ENCODE data around the gene GSG1L. TPM values are rescaled to one million over a fixed set of nuclear protein-coding genes. Genes with fewer than 3 reads are reported as not detected.
"Not testable (repeated sequence)": the region's sequence is repeated elsewhere in the genome, so short reads cannot be mapped to it uniquely, and the experiment has no call there.

Gene GSG1L
- polyA plus RNA-seq, 3 donors = 0.10 to 0.11 TPM; not detected in 1

- 69 to 78% (median 78%) methylated on average over 4 of the region's 4 CpGs for WGBS, 3 donors
- no peak overlapping the region for H3K27ac ChIP-seq (ENCODE audit: low read depth, low read length)
Observed at GRCh38 chr16:28001642-28002041, 61.9 kb downstream of the GSG1L start.

GRCh38 chr16:28001184-28001583 lies 62.3 kb downstream of the GSG1L start:
- 61 to 75% (median 71%) methylated on average over 9 of the region's 9 CpGs for WGBS, 3 donors
- no peak overlapping the region for H3K27ac ChIP-seq (ENCODE audit: low read depth, low read length)

GRCh38 chr16:28000314-28001169 lies 63.0 kb downstream of the GSG1L start:
- WGBS, 3 donors = 43 to 53% (median 43%) methylated on average over 9 of the region's 9 CpGs
- H3K27ac ChIP-seq (ENCODE audit: low read depth, low read length) = no peak overlapping the region

GRCh38 chr16:27999687-28000086 lies 63.8 kb downstream of the GSG1L start:
- H3K27ac ChIP-seq (ENCODE audit: low read depth, low read length) = no peak overlapping the region
- WGBS, 3 donors = 63 to 77% (median 72%) methylated on average over 2 of the region's 2 CpGs

GRCh38 chr16:27995378-27995777 lies 68.1 kb downstream of the GSG1L start:
- 41 to 44% (median 41%) methylated on average over 5 of the region's 5 CpGs for WGBS, 3 donors
- no peak overlapping the region for H3K27ac ChIP-seq (ENCODE audit: low read depth, low read length)

- no peak overlapping the region for H3K27ac ChIP-seq (ENCODE audit: low read depth, low read length)
- 46 to 56% (median 55%) methylated on average over 4 of the region's 4 CpGs for WGBS, 3 donors
Observed at GRCh38 chr16:27994686-27995085, 68.8 kb downstream of the GSG1L start.

- 87 to 95% (median 91%) methylated on average over 3 of the region's 3 CpGs for WGBS, 3 donors
Observed at GRCh38 chr16:27993587-27993986, 69.9 kb downstream of the GSG1L start.

GRCh38 chr16:27991876-27992275 lies 71.6 kb downstream of the GSG1L start:
- 76 to 81% (median 79%) methylated on average over 9 of the region's 9 CpGs for WGBS, 3 donors
- no peak overlapping the region for H3K27ac ChIP-seq (ENCODE audit: low read depth, low read length)

More at GRCh38 chr16:27993587-27993986, 69.9 kb downstream of the GSG1L start:
- no peak overlapping the region for H3K27ac ChIP-seq (ENCODE audit: low read depth, low read length)

GRCh38 chr16:27985981-27986380 lies 77.5 kb downstream of the GSG1L start:
- H3K27ac ChIP-seq (ENCODE audit: low read depth, low read length) = no peak overlapping the region
- 86 to 90% (median 90%) methylated on average over 5 of the region's 5 CpGs for WGBS, 3 donors

GRCh38 chr16:27984121-27984520 lies 79.4 kb downstream of the GSG1L start:
- H3K27ac ChIP-seq (ENCODE audit: low read depth, low read length) = no peak overlapping the region
- 83 to 87% (median 85%) methylated on average over 7 of the region's 7 CpGs for WGBS, 3 donors

- 61 to 67% (median 64%) methylated on average over 2 of the region's 2 CpGs for WGBS, 3 donors
- no peak overlapping the region for H3K27ac ChIP-seq (ENCODE audit: low read depth, low read length)
Observed at GRCh38 chr16:27983244-27983643, 80.3 kb downstream of the GSG1L start.

GRCh38 chr16:27982184-27982583 lies 81.3 kb downstream of the GSG1L start:
- no peak overlapping the region for H3K27ac ChIP-seq (ENCODE audit: low read depth, low read length)
- WGBS, 3 donors = 76 to 86% (median 77%) methylated on average over 5 of the region's 5 CpGs

GRCh38 chr16:27980919-27981700 lies 82.4 kb downstream of the GSG1L start:
- H3K27ac ChIP-seq (ENCODE audit: low read depth, low read length) = no peak overlapping the region
- WGBS, 3 donors = 42 to 60% (median 55%) methylated on average over 9 of the region's 9 CpGs

GRCh38 chr16:27980076-27980775 lies 83.3 kb downstream of the GSG1L start:
- no peak overlapping the region for H3K27ac ChIP-seq (ENCODE audit: low read depth, low read length)

GRCh38 chr16:27979668-27980067 lies 83.8 kb downstream of the GSG1L start:
- 57 to 70% (median 63%) methylated on average over 3 of the region's 3 CpGs for WGBS, 3 donors
- H3K27ac ChIP-seq (ENCODE audit: low read depth, low read length) = not testable (repeated sequence)

More at GRCh38 chr16:27980076-27980775, 83.3 kb downstream of the GSG1L start:
- 56 to 68% (median 63%) methylated on average over 11 of the region's 11 CpGs for WGBS, 3 donors

- 69 to 82% (median 80%) methylated on average over 4 of the region's 4 CpGs for WGBS, 3 donors
- H3K27ac ChIP-seq (ENCODE audit: low read depth, low read length) = no peak overlapping the region
Observed at GRCh38 chr16:27978876-27979275, 84.6 kb downstream of the GSG1L start.

- no peak overlapping the region for H3K27ac ChIP-seq (ENCODE audit: low read depth, low read length)
- WGBS, 3 donors = 67 to 72% (median 67%) methylated on average over 7 of the region's 7 CpGs
Observed at GRCh38 chr16:27977966-27978365, 85.5 kb downstream of the GSG1L start.

- H3K27ac ChIP-seq (ENCODE audit: low read depth, low read length) = no peak overlapping the region
- 82 to 89% (median 86%) methylated on average over 9 of the region's 9 CpGs for WGBS, 3 donors
Observed at GRCh38 chr16:27976990-27977389, 86.5 kb downstream of the GSG1L start.

Data from adipose tissue (tissue), 3 donors.